Stimulated activated CD4-positive, alpha-beta T cell treated with anti-CD3 and anti-CD28 coated beads, Interleukin-2, amount 100 ng/mL, for 4 hours (primary cell): ENCODE data around the gene IGBP1.
"Not testable (repeated sequence)": the region's sequence is repeated elsewhere in the genome, so short reads cannot be mapped to it uniquely, and the experiment has no call there.

Experiments used
- DNase-seq: peaks from one replicate; pipeline ENCODE4 v3.0.0-alpha.2; 2020; ENCODE audit warnings: low read depth

Gene IGBP1

GRCh38 chrX:70133303-70134115 lies at the start of gene IGBP1:
Gene IGBP1 (plus strand): TSS chrX:70133447. CDS start chrX:70133948, 501 bp downstream.
- DNase-seq: peak; percentile 65

- no peak for DNase-seq
Measured at GRCh38 chrX:70084592-70085240, 48.5 kb upstream of the IGBP1 start.

- DNase-seq: no peak
Measured at GRCh38 chrX:70087857-70088630, 45.2 kb upstream of the IGBP1 start.

- DNase-seq: no peak
Measured at GRCh38 chrX:70088751-70089150, 44.5 kb upstream of the IGBP1 start.

- DNase-seq: no peak
Measured at GRCh38 chrX:70089604-70090297, 43.5 kb upstream of the IGBP1 start.

GRCh38 chrX:70092247-70092646 lies 41.0 kb upstream of the IGBP1 start:
- DNase-seq: no peak

- no peak for DNase-seq
Measured at GRCh38 chrX:70096052-70096451, 37.2 kb upstream of the IGBP1 start.

GRCh38 chrX:70105229-70105628 lies 28.0 kb upstream of the IGBP1 start:
- DNase-seq: no peak

- not testable (repeated sequence) for DNase-seq
Measured at GRCh38 chrX:70111436-70112026, 21.7 kb upstream of the IGBP1 start.

GRCh38 chrX:70117738-70118137 lies 15.5 kb upstream of the IGBP1 start:
- DNase-seq: no peak

GRCh38 chrX:70123014-70123413 lies 10.2 kb upstream of the IGBP1 start:
- not testable (repeated sequence) for DNase-seq

- no peak for DNase-seq
Measured at GRCh38 chrX:70124678-70125077, 8.6 kb upstream of the IGBP1 start.

- no peak for DNase-seq
Measured at GRCh38 chrX:70128071-70128470, 5.2 kb upstream of the IGBP1 start.

GRCh38 chrX:70129816-70130215 lies 3.4 kb upstream of the IGBP1 start:
- DNase-seq: no peak

GRCh38 chrX:70132224-70132623 lies 1.0 kb upstream of the IGBP1 start:
- no peak for DNase-seq

- DNase-seq: no peak
Measured at GRCh38 chrX:70132877-70133302, 357 bp upstream of the IGBP1 start.

- no peak for DNase-seq
Measured at GRCh38 chrX:70134116-70134477, 850 bp downstream of the IGBP1 start.

GRCh38 chrX:70138622-70139021 lies 5.4 kb downstream of the IGBP1 start:
- DNase-seq: no peak

GRCh38 chrX:70139736-70140135 lies 6.5 kb downstream of the IGBP1 start:
- no peak for DNase-seq

GRCh38 chrX:70141373-70141772 lies 8.1 kb downstream of the IGBP1 start:
- no peak for DNase-seq
